Brain microvascular endothelial cell (primary cell): ENCODE results near the gene ARF1.

Source experiments
- DNase-seq: peaks from one replicate; pipeline ENCODE4 v3.0.0-alpha.2; 2020
- H3K27ac ChIP-seq: fragments of 250-450 bp; sonication (Bioruptor Pico); 2 replicates; pipeline ENCODE4 v1.5.1; 2020; ENCODE audit warnings: mild to moderate bottlenecking, moderate library complexity
- H3K27me3 ChIP-seq: fragments of 250-450 bp; sonication (Bioruptor Pico); replicated peaks from 2 replicates; pipeline ENCODE4 v1.5.1; 2020; ENCODE audit warnings: mild to moderate bottlenecking
- H3K36me3 ChIP-seq: fragments of 250-450 bp; sonication (Bioruptor Pico); replicated peaks from 2 replicates; pipeline ENCODE4 v1.5.1; 2020; ENCODE audit warnings: mild to moderate bottlenecking
- H3K4me3 ChIP-seq: 2 replicates; pipeline ENCODE4 v1.5.1; 2011; ENCODE audit warnings: low read depth, mild to moderate bottlenecking, control low read depth, low read length, moderate library complexity
- in situ Hi-C: cut with HindIII; loops from 2 replicates; pipeline ENCODE4 v1.10.0; 2017; ENCODE audit warnings: low sequenced_read_pairs, low pct_ligation_motif_present
- TF ChIP-seq, protein P1 (sequence below): IDR thresholded peaks from 2 replicates; pipeline ENCODE4 v1.5.1; 2011; ENCODE audit warnings: low read depth, mild to moderate bottlenecking, moderate library complexity, low read length, control low read depth, inconsistent platforms; ENCODE audit errors: missing control alignments

Gene ARF1

DNA sequence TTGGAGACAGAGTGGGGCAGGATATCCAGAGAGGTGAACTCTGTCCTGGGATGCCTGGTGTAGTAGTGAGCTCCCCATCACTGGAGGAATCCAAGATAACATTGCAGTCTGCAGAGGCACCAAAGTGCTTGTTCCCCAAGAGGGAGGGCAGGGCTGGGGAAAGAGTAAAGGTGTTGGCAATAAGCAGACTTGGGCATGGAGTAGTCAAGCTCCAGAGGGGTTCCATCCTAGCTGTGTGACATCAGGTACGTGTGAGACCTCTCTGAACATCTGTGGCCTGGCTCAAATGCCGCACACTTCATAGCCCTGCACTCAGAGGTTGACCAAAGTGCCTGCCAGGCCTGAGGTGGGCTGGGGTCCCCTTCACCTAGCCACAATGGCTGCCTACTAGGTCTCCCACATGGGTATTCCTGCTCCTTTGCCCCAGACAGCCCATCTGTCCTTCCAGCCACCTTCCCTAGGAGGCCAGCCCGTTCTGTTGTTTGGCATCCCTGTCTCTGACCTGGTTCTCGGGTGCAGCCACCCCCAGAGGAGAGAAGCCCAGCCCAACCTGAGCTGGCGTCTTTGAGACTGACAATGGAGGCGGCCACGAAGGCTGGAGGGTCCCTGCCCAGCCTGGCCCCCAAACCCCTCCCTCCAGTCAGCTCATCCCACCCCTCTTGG lies 2.8 kb upstream of the ARF1 start:
- DNase-seq: no peak
- Histone ChIP-seq H3K27me3 (no peaks in the 10 kb centered on the region), H3K27ac (no peak overlapping the region), H3K4me3 (no peak overlapping the region), H3K36me3 (peaks cover 8% of the 10 kb centered on the region)
- TF ChIP-seq, protein P1, sequence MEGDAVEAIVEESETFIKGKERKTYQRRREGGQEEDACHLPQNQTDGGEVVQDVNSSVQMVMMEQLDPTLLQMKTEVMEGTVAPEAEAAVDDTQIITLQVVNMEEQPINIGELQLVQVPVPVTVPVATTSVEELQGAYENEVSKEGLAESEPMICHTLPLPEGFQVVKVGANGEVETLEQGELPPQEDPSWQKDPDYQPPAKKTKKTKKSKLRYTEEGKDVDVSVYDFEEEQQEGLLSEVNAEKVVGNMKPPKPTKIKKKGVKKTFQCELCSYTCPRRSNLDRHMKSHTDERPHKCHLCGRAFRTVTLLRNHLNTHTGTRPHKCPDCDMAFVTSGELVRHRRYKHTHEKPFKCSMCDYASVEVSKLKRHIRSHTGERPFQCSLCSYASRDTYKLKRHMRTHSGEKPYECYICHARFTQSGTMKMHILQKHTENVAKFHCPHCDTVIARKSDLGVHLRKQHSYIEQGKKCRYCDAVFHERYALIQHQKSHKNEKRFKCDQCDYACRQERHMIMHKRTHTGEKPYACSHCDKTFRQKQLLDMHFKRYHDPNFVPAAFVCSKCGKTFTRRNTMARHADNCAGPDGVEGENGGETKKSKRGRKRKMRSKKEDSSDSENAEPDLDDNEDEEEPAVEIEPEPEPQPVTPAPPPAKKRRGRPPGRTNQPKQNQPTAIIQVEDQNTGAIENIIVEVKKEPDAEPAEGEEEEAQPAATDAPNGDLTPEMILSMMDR: no peak
- in situ Hi-C loops: no loop called here

DNA sequence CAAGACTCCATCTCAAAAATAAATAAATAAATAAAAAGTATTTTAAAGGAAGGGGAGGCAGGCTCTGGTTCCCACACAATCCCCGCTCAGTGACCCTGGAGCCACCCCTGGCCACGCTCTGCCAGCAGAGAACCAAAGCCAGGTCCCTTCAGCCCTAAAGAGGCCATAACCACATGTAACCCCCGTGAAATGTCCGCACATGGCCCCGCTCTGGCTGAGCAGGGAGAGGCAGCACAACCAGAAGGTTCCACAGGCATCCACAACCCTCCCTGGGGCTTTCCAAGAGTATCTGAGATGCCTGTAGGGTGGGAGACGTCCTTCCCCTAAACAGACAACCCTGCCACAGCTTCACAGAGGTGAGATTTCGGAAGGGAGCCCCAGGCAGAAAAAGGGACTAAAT lies 1.4 kb upstream of the ARF1 start:
- Histone ChIP-seq H3K36me3 (peaks cover 8% of the 10 kb centered on the region), H3K27ac (no peak overlapping the region), H3K27me3 (no peaks in the 10 kb centered on the region), H3K4me3 (peak overlapping the region; percentile 76)
- DNase-seq: no peak
- in situ Hi-C loops: no loop called here
- TF ChIP-seq, protein P1: no peak

DNA sequence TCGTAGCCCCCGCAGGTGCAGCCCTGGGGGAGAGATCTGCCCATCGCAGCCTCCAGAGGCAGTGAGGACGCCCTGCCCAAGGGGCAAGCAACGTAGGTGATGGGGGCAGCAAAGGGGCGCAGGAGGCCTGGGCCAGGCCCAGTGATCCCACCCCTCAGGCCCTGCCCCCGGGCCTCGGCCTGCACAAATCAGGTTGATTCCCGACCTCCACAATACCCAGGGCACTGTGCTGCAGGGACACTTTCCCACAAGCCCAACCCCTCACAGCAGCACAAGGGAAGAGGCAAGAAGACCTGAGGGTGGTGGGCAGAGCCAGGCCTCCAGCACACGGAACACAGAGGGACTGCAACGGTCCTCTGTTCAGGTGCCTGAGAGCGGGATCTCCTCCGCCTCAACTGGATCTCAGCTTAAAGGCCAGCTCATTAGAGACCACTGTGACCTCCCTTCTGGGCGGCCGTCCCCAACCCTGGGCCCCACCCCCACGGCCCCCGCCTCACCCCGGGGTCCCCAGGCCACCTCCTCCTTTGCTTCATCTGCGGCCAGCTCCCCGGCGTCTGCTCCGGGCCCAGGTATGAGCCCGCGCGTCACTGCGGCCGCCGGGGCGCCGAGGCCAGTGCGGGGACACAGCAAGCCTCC lies 812 bp upstream of the ARF1 start:
- peak overlapping the region; percentile 100 for H3K27ac ChIP-seq
- peak overlapping the region; percentile 76 for H3K4me3 ChIP-seq
- no peaks in the 10 kb centered on the region for H3K27me3 ChIP-seq
- H3K36me3 ChIP-seq: peaks cover 8% of the 10 kb centered on the region
- TF ChIP-seq, protein P1: no peak
- no peak for DNase-seq
- in situ Hi-C loops: no loop called here

DNA sequence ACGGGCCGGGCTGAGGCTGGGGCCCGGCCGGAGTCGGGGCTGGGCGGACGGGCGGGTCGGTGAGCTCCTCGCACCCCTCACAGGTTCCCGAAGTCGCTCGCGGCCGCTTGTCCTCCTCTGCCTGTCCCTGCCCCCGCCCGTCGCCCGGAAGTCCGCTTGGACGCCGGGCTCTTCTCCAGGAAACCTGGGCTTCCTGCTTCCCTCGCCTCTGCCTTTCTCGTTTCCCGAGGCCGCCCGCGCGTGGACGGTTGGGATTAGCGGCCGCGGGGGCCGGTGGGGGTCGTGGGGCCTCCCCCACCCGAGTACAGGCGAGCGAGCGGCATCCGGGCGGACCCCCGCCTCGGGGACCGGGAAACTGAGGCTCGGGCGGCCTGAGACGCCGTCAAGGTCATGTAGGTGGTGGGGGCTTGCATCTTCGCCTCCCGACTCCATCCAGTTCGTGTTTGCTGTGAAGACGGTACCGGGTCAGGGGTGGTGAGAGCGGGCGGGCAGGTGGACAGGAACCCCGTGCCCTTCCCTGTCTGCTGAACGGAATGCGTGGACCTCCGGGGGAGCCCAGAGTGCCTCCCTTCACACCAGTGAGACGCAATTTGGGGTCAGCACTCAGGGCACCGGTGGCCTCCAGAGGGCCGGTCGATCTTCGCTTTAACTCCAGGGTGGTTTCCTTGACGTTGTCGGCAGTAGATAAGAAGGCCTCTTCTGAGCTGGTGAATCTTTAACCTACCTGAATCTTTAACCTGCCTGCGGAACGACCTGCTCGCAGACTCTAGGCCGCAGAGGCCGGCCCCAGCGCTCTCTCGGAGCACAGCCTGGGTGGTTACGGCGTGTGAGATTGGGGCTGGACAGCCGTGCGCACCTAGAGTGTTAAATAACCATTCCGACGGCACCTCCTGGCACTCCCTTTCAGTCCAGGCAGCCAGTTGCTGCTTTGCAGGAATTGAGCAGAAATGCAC lies 686 bp downstream of the ARF1 start:
- H3K36me3 ChIP-seq: peaks cover 8% of the 10 kb centered on the region
- H3K4me3 ChIP-seq: peak overlapping the region; percentile 99
- DNase-seq: no peak
- H3K27me3 ChIP-seq: no peaks in the 10 kb centered on the region
- in situ Hi-C loops: no loop called here
- TF ChIP-seq, protein P1: no peak
- peak overlapping the region; percentile 100 for H3K27ac ChIP-seq

DNA sequence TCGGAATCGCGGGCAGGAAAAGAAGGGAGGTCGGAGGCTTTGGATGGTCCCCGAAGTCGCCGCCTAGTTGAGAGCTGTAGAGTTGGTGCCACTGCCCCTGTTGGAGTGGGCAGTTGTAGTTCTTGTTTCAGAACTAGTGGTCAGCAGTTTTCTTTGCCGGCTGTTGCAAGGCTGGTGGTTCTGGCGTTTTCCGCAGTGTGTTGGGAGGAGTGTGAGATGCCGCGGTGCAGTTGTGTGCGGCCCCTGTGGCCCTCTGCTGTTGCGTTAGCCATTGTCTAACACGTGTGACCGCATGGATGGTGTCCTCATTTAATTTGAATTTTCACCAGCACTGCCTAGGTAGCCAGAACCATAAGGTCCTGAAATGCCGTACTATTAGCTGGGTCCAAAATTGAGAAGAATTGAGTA lies 1.4 kb downstream of the ARF1 start:
- peak overlapping the region; percentile 99 for H3K4me3 ChIP-seq
- H3K27me3 ChIP-seq: no peaks in the 10 kb centered on the region
- peaks cover 12% of the 10 kb centered on the region for H3K36me3 ChIP-seq
- TF ChIP-seq, protein P1: no peak
- H3K27ac ChIP-seq: peak overlapping the region; percentile 100
- DNase-seq: no peak
- in situ Hi-C loops: no loop called here
